Mesenchymal stem cell (in vitro differentiated cells and primary cell): Measurements from ENCODE around the gene FOSL2.
A peak's percentile ranks its signal among the peaks of the same experiment; 100 is the strongest.

ENCODE experiments used
- DNase-seq: peaks from one replicate; pipeline ENCODE4 v3.0.0-alpha.2; 2013
- H2AFZ ChIP-seq: one replicate; pipeline ENCODE4 v1.6.1; 2013; ENCODE audit warnings: low read depth, mild to moderate bottlenecking, control low read depth, inconsistent platforms, low read length, moderate library complexity
- H2AK5ac ChIP-seq: 2 replicates; pipeline ENCODE4 v1.6.1; 2013; ENCODE audit warnings: low read length, moderate library complexity, mild to moderate bottlenecking, inconsistent platforms; ENCODE audit not compliant: severe bottlenecking
- H2BK120ac ChIP-seq: one replicate; pipeline ENCODE4 v1.6.1; 2013; ENCODE audit warnings: low read depth, mild to moderate bottlenecking, inconsistent platforms, low read length, moderate library complexity
- H2BK12ac ChIP-seq, 2 experiments: one replicate each; pipeline ENCODE4 v1.6.1; 2013; ENCODE audit warnings: inconsistent platforms in 2 of 2, low read length in 2 of 2, mild to moderate bottlenecking in 2 of 2, moderate library complexity in 2 of 2, control low read depth in 1 of 2
- H2BK15ac ChIP-seq: one replicate; pipeline ENCODE4 v1.6.1; 2013; ENCODE audit warnings: mild to moderate bottlenecking, low read depth, inconsistent platforms; ENCODE audit not compliant: poor library complexity, severe bottlenecking
- H2BK5ac ChIP-seq: 2 replicates; pipeline ENCODE4 v1.6.1; 2013; ENCODE audit warnings: low read depth, mild to moderate bottlenecking, low read length, control low read depth, inconsistent platforms; ENCODE audit not compliant: poor library complexity, severe bottlenecking
- H3K14ac ChIP-seq, 2 experiments: one replicate each; pipeline ENCODE4 v1.6.1; 2013; ENCODE audit warnings: inconsistent platforms in 2 of 2, low read length in 2 of 2, control low read depth in 1 of 2, mild to moderate bottlenecking in 1 of 2, moderate library complexity in 1 of 2
- H3K18ac ChIP-seq, 2 experiments: one replicate each; pipeline ENCODE4 v1.6.1; 2013; ENCODE audit warnings: inconsistent platforms in 2 of 2, low read length in 2 of 2, control low read depth in 1 of 2, low read depth in 1 of 2, mild to moderate bottlenecking in 1 of 2
- H3K23ac ChIP-seq, 2 experiments: one replicate each; pipeline ENCODE4 v1.6.1; 2013; ENCODE audit warnings: inconsistent platforms in 2 of 2, low read length in 2 of 2, mild to moderate bottlenecking in 2 of 2, moderate library complexity in 2 of 2, control low read depth in 1 of 2
- H3K27ac ChIP-seq: 2 replicates; pipeline ENCODE4 v1.5.1; 2013; ENCODE audit warnings: mild to moderate bottlenecking, moderate library complexity, low read length, control low read depth, inconsistent platforms; ENCODE audit not compliant: poor library complexity, severe bottlenecking
- H3K27me3 ChIP-seq, 2 experiments: 2 replicates each; pipeline versions ENCODE4 v1.6.1 to v1.7.0; 2013; ENCODE audit warnings: low read length in 2 of 2, mild to moderate bottlenecking in 2 of 2, moderate library complexity in 2 of 2, control low read depth in 1 of 2, inconsistent platforms in 1 of 2; ENCODE audit not compliant: control insufficient read depth in 1 of 2, insufficient read depth in 1 of 2
- H3K36me3 ChIP-seq, 2 experiments: 2 replicates each; pipeline versions ENCODE4 v1.6.1 to v1.7.0; 2013; ENCODE audit warnings: low read length in 2 of 2, control low read depth in 1 of 2, inconsistent platforms in 1 of 2, low read depth in 1 of 2, mild to moderate bottlenecking in 1 of 2; ENCODE audit not compliant: insufficient read depth in 2 of 2, control insufficient read depth in 1 of 2
- H3K4ac ChIP-seq, 2 experiments: one replicate each; pipeline ENCODE4 v1.6.1; 2013; ENCODE audit warnings: inconsistent platforms in 2 of 2, low read length in 2 of 2, mild to moderate bottlenecking in 2 of 2, moderate library complexity in 2 of 2, control low read depth in 1 of 2, low read depth in 1 of 2
- H3K4me1 ChIP-seq: 2 replicates; pipeline ENCODE4 v1.6.1; 2013; ENCODE audit warnings: low read depth, low read length, control low read depth; ENCODE audit not compliant: control insufficient read depth, insufficient read depth
- H3K4me2 ChIP-seq: 2 replicates; pipeline ENCODE4 v1.6.1; 2013; ENCODE audit warnings: low read length, mild to moderate bottlenecking, inconsistent platforms; ENCODE audit not compliant: poor library complexity, severe bottlenecking
- H3K4me3 ChIP-seq, 2 experiments: 2 replicates each; pipeline versions ENCODE4 v1.5.1 to v1.7.0; 2013; ENCODE audit warnings: low read length in 2 of 2, mild to moderate bottlenecking in 2 of 2, control low read depth in 1 of 2, low read depth in 1 of 2; ENCODE audit not compliant: insufficient read depth in 1 of 2
- H3K79me1 ChIP-seq: replicated peaks from 2 replicates; pipeline ENCODE4 v1.6.1; 2013; ENCODE audit warnings: mild to moderate bottlenecking, control low read depth, low read length, inconsistent platforms; ENCODE audit not compliant: poor library complexity, severe bottlenecking
- H3K9ac ChIP-seq: 2 replicates; pipeline ENCODE4 v1.7.0; 2013; ENCODE audit warnings: mild to moderate bottlenecking, low read length, moderate library complexity
- H3K9me3 ChIP-seq: 2 replicates; pipeline ENCODE4 v1.7.0; 2013; ENCODE audit warnings: mild to moderate bottlenecking, low read length; ENCODE audit not compliant: control insufficient read depth
- H4K8ac ChIP-seq: one replicate; pipeline ENCODE4 v1.6.1; 2013; ENCODE audit warnings: inconsistent platforms, mild to moderate bottlenecking, low read length, moderate library complexity
- H4K91ac ChIP-seq: one replicate; pipeline ENCODE4 v1.6.1; 2013; ENCODE audit warnings: mild to moderate bottlenecking, low read length, inconsistent platforms
- WGBS: methylation state at CpG from one replicate; pipeline ENCODE4 v1.1.7; 2013; ENCODE audit warnings: mixed read lengths; 5-methylcytosine and 5-hydroxymethylcytosine counted together

The FOSL2 gene

GRCh38 chr2:28411956-28412609, 19.4 kb downstream of the FOSL2 start:
- H3K4me1 ChIP-seq = peaks cover 59% of the 10 kb centered on the region
- H4K8ac ChIP-seq = no peak overlapping the region
- peak overlapping the region; percentile 6 for H2AK5ac ChIP-seq
- no peak overlapping the region for H3K14ac ChIP-seq
- H3K4me3 ChIP-seq = no peak overlapping the region
- no peak overlapping the region for H2BK15ac ChIP-seq
- H2BK5ac ChIP-seq = no peak overlapping the region
- H2BK120ac ChIP-seq = no peak overlapping the region
- no peak overlapping the region for H3K4me2 ChIP-seq
- no peak overlapping the region for H3K18ac ChIP-seq
- H2AFZ ChIP-seq = no peak overlapping the region
- no peak overlapping the region for H3K23ac ChIP-seq
- H3K4ac ChIP-seq = no peak overlapping the region
- peaks cover 79 to 100% of the 10 kb centered on the region in 2 experiments for H3K36me3 ChIP-seq
- H3K79me1 ChIP-seq = peaks cover 13% of the 10 kb centered on the region
- no peaks in the 10 kb centered on the region for H3K27me3 ChIP-seq
- 97% methylated on average over 26 of the region's 27 CpGs for WGBS
- H3K9ac ChIP-seq = no peak overlapping the region
- H3K9me3 ChIP-seq = no peaks in the 10 kb centered on the region
- no peak for DNase-seq
- H3K27ac ChIP-seq = no peak overlapping the region
- no peak overlapping the region for H2BK12ac ChIP-seq
- H4K91ac ChIP-seq = no peak overlapping the region

GRCh38 chr2:28412625-28413151, 20.0 kb downstream of the FOSL2 start:
- Histone ChIP-seq H2BK120ac (no peak overlapping the region), H3K4ac (no peak overlapping the region), H3K4me1 (peaks cover 54% of the 10 kb centered on the region), H3K4me2 (no peak overlapping the region), H3K14ac (no peak overlapping the region), H3K18ac (no peak overlapping the region), H3K27ac (no peak overlapping the region), H2AFZ (no peak overlapping the region), H3K9ac (no peak overlapping the region), H3K36me3 (peaks cover 73 to 100% of the 10 kb centered on the region in 2 experiments), H2BK5ac (no peak overlapping the region), H3K4me3 (no peak overlapping the region), H3K9me3 (no peaks in the 10 kb centered on the region), H3K23ac (no peak overlapping the region), H2AK5ac (peak overlapping the region; percentile 6), H3K27me3 (no peaks in the 10 kb centered on the region), H2BK15ac (no peak overlapping the region), H4K91ac (no peak overlapping the region), H2BK12ac (no peak overlapping the region), H4K8ac (no peak overlapping the region), H3K79me1 (peaks cover 15% of the 10 kb centered on the region)
- no peak for DNase-seq
- 100% methylated on average over 1 of the region's 6 CpGs for WGBS

- Histone ChIP-seq H3K36me3 (peaks cover 71 to 100% of the 10 kb centered on the region in 2 experiments), H4K91ac (no peak overlapping the region), H3K27me3 (no peaks in the 10 kb centered on the region), H3K4ac (no peak overlapping the region), H3K18ac (no peak overlapping the region), H3K9ac (peak overlapping the region; percentile 65), H3K4me3 (no peak overlapping the region), H3K4me1 (peaks cover 50% of the 10 kb centered on the region), H2AFZ (no peak overlapping the region), H4K8ac (no peak overlapping the region), H3K79me1 (peaks cover 19% of the 10 kb centered on the region), H2AK5ac (peak overlapping the region; percentile 0), H2BK120ac (no peak overlapping the region), H3K23ac (no peak overlapping the region), H2BK12ac (no peak overlapping the region), H2BK15ac (no peak overlapping the region), H3K14ac (peak overlapping the region in 1 of 2 experiments; percentile 51), H3K9me3 (no peaks in the 10 kb centered on the region), H2BK5ac (no peak overlapping the region), H3K4me2 (no peak overlapping the region), H3K27ac (peak overlapping the region; percentile 31)
- WGBS = 83% methylated on average over 18 of the region's 20 CpGs
- peak; percentile 76 for DNase-seq
Measured at GRCh38 chr2:28413152-28413898, 20.7 kb downstream of the FOSL2 start.

- Histone ChIP-seq H3K4me2 (no peak overlapping the region), H3K18ac (no peak overlapping the region), H3K4me1 (peaks cover 45% of the 10 kb centered on the region), H2AFZ (no peak overlapping the region), H3K4ac (no peak overlapping the region), H3K79me1 (peaks cover 19% of the 10 kb centered on the region), H2BK15ac (no peak overlapping the region), H2BK12ac (no peak overlapping the region), H2AK5ac (no peak overlapping the region), H3K14ac (no peak overlapping the region), H3K4me3 (no peak overlapping the region), H3K27me3 (no peaks in the 10 kb centered on the region), H3K9me3 (no peaks in the 10 kb centered on the region), H3K9ac (peak overlapping the region; percentile 65), H3K27ac (peak overlapping the region; percentile 31), H2BK120ac (no peak overlapping the region), H3K36me3 (peaks cover 65 to 98% of the 10 kb centered on the region in 2 experiments), H4K8ac (peak overlapping the region; percentile 27), H2BK5ac (no peak overlapping the region), H3K23ac (no peak overlapping the region), H4K91ac (no peak overlapping the region)
- WGBS = 84% methylated on average over 7 of the region's 7 CpGs
- DNase-seq = no peak
Measured at GRCh38 chr2:28413899-28414295, 21.2 kb downstream of the FOSL2 start.
